ENCODE data around the gene KCNJ14. TPM values are rescaled to one million over a fixed set of nuclear protein-coding genes. Genes with fewer than 3 reads are reported as not detected.

Gene KCNJ14
- total RNA-seq, 2 experiments from 2014 or later = 1.7 to 2.0 TPM

DNA sequence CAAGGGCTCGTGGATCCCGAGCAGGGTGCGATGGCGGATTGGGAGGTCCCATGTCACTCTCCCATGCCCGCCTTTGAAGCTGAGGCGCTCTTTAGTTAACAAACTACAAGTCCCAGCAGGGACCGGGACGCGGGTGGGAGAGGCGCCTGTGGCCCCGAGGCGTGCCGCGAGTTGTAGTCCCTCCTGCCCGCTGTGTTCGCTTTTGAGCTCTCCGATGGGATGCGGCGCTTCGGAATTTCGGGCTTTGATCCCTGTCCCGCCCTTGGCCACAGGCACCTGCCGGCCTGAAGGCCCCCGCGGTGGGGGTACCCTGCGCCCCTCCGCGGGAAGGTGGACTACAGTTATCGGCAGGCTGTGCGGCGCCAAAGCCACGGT, 24.8 kb downstream of the KCNJ14 start:
- ATAC-seq (ENCODE audit: poor library complexity) = peak; percentile 70

DNA sequence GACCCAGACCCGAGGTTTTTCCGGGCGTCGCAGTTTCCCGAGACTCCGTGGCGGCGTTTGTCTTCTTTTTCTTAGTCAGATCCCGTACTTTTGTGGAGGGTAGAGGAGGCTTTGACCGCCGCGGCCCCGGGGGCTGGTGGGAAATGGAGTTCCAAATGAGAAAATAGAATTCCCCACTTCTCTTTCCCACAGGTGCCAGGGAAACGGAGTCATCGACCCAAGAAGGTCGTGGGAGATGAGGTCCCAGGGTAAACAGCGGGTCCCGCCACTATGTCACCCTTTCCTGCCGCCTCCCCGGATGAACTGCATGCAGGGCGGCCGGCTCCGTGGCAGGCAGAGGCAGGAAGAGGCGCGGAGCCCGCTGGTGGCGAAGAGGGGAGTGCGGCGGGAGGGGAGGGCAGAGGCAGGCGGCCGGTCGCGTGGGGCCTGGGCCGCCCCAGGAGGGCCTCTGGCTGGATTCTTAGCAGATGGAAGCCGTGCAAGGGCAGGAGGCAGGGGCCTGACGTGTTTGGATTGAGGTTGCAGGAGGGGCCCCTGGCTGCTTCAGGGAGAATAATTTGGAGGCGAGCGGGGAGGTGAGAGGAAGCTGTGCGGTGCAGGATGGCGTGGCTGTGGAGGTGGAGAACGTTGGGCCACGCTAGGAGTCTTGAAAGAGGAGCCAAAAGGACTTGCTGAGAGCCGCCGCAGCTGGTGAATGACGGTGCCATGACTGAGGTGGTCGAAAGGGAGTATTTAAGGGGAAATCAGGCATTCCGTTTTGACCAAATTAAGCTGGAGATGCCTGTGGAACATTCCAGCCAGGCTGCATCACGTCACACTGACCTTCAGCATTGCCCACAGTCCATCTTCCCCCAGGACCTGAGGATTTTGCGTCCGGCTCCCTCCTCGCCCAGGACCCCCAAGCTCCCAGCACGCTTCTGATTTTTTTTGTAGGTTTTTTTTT, 25.5 kb downstream of the KCNJ14 start:
- no peaks in the 10 kb centered on the region for H3K27me3 Mint-ChIP-seq
- Histone ChIP-seq H3K27me3 (ENCODE audit: control insufficient read depth in 1 of 2, insufficient read depth in 2 of 2, low read length in 2 of 2) (no peaks in the 10 kb centered on the region), H3K4me3 (ENCODE audit: low read length) (peak overlapping the region; percentile 71), H3K36me3 (ENCODE audit: insufficient read depth, low read length) (peaks cover 19% of the 10 kb centered on the region), H3K4me1 (ENCODE audit: insufficient read depth, low read length) (peaks cover 22% of the 10 kb centered on the region), H3K27ac (ENCODE audit: low read depth in 1 of 2, low read length in 2 of 2) (peak overlapping the region; percentile 77 to 79), H3K9me3 (ENCODE audit: control insufficient read depth in 1 of 2, insufficient read depth in 1 of 2, low read length in 2 of 2) (no peaks in the 10 kb centered on the region)
- peaks cover 18% of the 10 kb centered on the region for H3K36me3 Mint-ChIP-seq (ENCODE audit: low read depth)
- H3K4me3 Mint-ChIP-seq = peak overlapping the region; percentile 88
- DNase-seq (peak in 13 of 14 experiments; percentile 32 to 77 (median 57)), ATAC-seq (ENCODE audit: poor library complexity) (peak; percentile 81)
- POLR2A ChIA-PET = interaction anchor here (0.6 to 2.7 kb wide), 17 partner anchors 9 to 520 kb away, joined by 3 to 18 read pairs (median 4); partner anchors contain the start of genes CARD8, GRWD1, RPL18 and RUVBL2
- TF ChIP-seq, protein P1, sequence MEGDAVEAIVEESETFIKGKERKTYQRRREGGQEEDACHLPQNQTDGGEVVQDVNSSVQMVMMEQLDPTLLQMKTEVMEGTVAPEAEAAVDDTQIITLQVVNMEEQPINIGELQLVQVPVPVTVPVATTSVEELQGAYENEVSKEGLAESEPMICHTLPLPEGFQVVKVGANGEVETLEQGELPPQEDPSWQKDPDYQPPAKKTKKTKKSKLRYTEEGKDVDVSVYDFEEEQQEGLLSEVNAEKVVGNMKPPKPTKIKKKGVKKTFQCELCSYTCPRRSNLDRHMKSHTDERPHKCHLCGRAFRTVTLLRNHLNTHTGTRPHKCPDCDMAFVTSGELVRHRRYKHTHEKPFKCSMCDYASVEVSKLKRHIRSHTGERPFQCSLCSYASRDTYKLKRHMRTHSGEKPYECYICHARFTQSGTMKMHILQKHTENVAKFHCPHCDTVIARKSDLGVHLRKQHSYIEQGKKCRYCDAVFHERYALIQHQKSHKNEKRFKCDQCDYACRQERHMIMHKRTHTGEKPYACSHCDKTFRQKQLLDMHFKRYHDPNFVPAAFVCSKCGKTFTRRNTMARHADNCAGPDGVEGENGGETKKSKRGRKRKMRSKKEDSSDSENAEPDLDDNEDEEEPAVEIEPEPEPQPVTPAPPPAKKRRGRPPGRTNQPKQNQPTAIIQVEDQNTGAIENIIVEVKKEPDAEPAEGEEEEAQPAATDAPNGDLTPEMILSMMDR (IDR thresholded peaks at IDR 0.05) = no peak
- CTCF ChIA-PET = interaction anchor here (0.8 to 1.3 kb wide), 2 partner anchors 9 kb away, joined by 5 to 8 read pairs; no protein-coding TSS in a partner anchor
- H3K27ac Mint-ChIP-seq = peak overlapping the region; percentile 88
- H3K4me1 Mint-ChIP-seq (ENCODE audit: low read depth) = peaks cover 27% of the 10 kb centered on the region
- intact Hi-C loops (cut with DNase I, micrococcal nuclease) = loop anchor here in 1 of 2 experiments (1.0 kb wide), 1 partner anchor 36 kb away; the partner anchor contains the start of gene GRWD1
- no peaks in the 10 kb centered on the region for H3K9me3 Mint-ChIP-seq

More for the DNA sequence above, 24.8 kb downstream of the KCNJ14 start:
- H3K36me3 Mint-ChIP-seq (ENCODE audit: low read depth) = peaks cover 24% of the 10 kb centered on the region
- no peaks in the 10 kb centered on the region for H3K27me3 Mint-ChIP-seq
- H3K27me3 ChIP-seq (ENCODE audit: control insufficient read depth in 1 of 2, insufficient read depth in 2 of 2, low read length in 2 of 2) = no peaks in the 10 kb centered on the region
- TF ChIP-seq, protein P1 (IDR thresholded peaks at IDR 0.05) = no peak
- CTCF ChIA-PET = interaction anchor here (1.3 kb wide), 1 partner anchor 10 kb away, joined by 5 read pairs; no protein-coding TSS in a partner anchor
- no peaks in the 10 kb centered on the region for H3K9me3 ChIP-seq (ENCODE audit: control insufficient read depth in 1 of 2, insufficient read depth in 1 of 2, low read length in 2 of 2)
- peaks cover 26% of the 10 kb centered on the region for H3K36me3 ChIP-seq (ENCODE audit: insufficient read depth, low read length)
- H3K27ac Mint-ChIP-seq = peak overlapping the region; percentile 88
- H3K4me1 ChIP-seq (ENCODE audit: insufficient read depth, low read length) = peaks cover 26% of the 10 kb centered on the region
- no peaks in the 10 kb centered on the region for H3K9me3 Mint-ChIP-seq
- intact Hi-C loops (cut with DNase I, micrococcal nuclease) = loop anchor here in 1 of 2 experiments (1.0 kb wide), 1 partner anchor 35 kb away; the partner anchor contains the start of gene GRWD1
- peak overlapping the region; percentile 77 to 79 for H3K27ac ChIP-seq (ENCODE audit: low read depth in 1 of 2, low read length in 2 of 2)
- H3K4me3 Mint-ChIP-seq = peak overlapping the region; percentile 88
- peak overlapping the region; percentile 71 for H3K4me3 ChIP-seq (ENCODE audit: low read length)
- DNase-seq = peak in 11 of 14 experiments; percentile 20 to 61 (median 43)
- POLR2A ChIA-PET = interaction anchor here (1.0 to 2.7 kb wide), 8 partner anchors 10 to 513 kb away, joined by 3 to 18 read pairs (median 5); partner anchors contain the start of genes RPL18, RUVBL2, SPHK2 and SYNGR4
- peaks cover 27% of the 10 kb centered on the region for H3K4me1 Mint-ChIP-seq (ENCODE audit: low read depth)

DNA sequence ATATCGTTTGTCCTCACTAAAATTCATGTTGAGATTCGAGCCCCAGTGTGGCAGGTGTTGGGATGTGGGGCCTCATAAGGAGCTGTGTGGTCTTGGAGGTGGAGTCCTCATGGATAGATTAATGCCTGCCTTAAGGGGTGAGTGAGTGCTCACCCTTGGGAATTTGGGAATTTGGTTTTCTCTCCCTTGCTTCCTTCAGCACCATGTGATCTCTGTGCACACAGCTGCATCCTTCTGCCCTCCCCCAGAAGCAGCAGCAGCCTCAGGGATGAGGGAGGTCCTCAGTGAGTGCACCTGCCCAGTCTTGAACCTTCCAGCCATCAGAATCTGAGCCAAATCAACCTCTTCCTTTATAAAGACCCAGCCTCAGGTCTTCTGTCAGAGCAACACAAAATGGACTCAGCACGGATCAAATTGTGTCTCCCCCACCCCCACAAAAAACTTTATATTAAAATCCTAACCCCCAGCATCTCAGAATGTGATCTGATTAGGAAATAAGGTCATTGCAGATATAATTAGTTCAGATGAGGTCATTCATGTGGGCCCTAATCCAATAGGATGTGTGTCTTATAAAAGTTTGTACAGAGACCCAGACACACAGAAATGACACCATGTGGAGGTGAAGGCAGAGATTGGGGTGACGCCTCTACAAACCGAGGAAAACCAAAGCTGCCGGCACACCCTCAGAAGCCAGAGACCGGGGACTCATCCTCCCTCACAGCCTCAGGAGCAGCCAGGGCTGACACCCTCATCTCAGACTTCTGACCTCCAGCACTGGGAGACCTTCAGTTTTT, 26.7 kb downstream of the KCNJ14 start:
- Histone ChIP-seq H3K9me3 (ENCODE audit: control insufficient read depth in 1 of 2, insufficient read depth in 1 of 2, low read length in 2 of 2) (no peaks in the 10 kb centered on the region), H3K36me3 (ENCODE audit: insufficient read depth, low read length) (peaks cover 11% of the 10 kb centered on the region), H3K4me3 (ENCODE audit: low read length) (no peak overlapping the region), H3K4me1 (ENCODE audit: insufficient read depth, low read length) (peaks cover 22% of the 10 kb centered on the region), H3K27me3 (ENCODE audit: control insufficient read depth in 1 of 2, insufficient read depth in 2 of 2, low read length in 2 of 2) (no peaks in the 10 kb centered on the region), H3K27ac (ENCODE audit: low read depth in 1 of 2, low read length in 2 of 2) (no peak overlapping the region)
- no peak for DNase-seq
- H3K27me3 Mint-ChIP-seq = no peaks in the 10 kb centered on the region
- TF ChIP-seq, protein P1 (IDR thresholded peaks at IDR 0.05) = no peak
- peaks cover 27% of the 10 kb centered on the region for H3K4me1 Mint-ChIP-seq (ENCODE audit: low read depth)
- CTCF ChIA-PET = no interaction called here
- H3K27ac Mint-ChIP-seq = peak overlapping the region; percentile 69
- peaks cover 12% of the 10 kb centered on the region for H3K36me3 Mint-ChIP-seq (ENCODE audit: low read depth)
- intact Hi-C loops (cut with DNase I, micrococcal nuclease) = no loop called here
- POLR2A ChIA-PET = interaction anchor here (1.1 to 1.6 kb wide), 2 partner anchors 11 to 34 kb away, joined by 3 to 7 read pairs; no protein-coding TSS in a partner anchor
- H3K9me3 Mint-ChIP-seq = no peaks in the 10 kb centered on the region
- no peak for ATAC-seq (ENCODE audit: poor library complexity)
- peak overlapping the region; percentile 65 for H3K4me3 Mint-ChIP-seq
